Activated naive CD8-positive, alpha-beta T cell treated with anti-CD3 and anti-CD28 coated beads, Interleukin-2, amount 50 U/mL, for 16 hours (primary cell): Measurements from ENCODE around the gene CTU2.
A peak's percentile ranks its signal among the peaks of the same experiment; 100 is the strongest.

Experiments used
- DNase-seq: peaks from one replicate; pipeline ENCODE4 v3.0.0-alpha.2; 2020; ENCODE audit warnings: low read depth, low spot score

CTU2 gene

GRCh38 chr16:88743693-88744576, 37.6 kb downstream of the CTU2 start:
- peak; percentile 58 for DNase-seq

GRCh38 chr16:88744577-88745521, 38.5 kb downstream of the CTU2 start:
- no peak for DNase-seq

- no peak for DNase-seq
Measured at GRCh38 chr16:88746506-88746905, 40.2 kb downstream of the CTU2 start.

GRCh38 chr16:88747588-88748301, 41.4 kb downstream of the CTU2 start:
- no peak for DNase-seq

- no peak for DNase-seq
Measured at GRCh38 chr16:88748364-88748763, 42.1 kb downstream of the CTU2 start.

GRCh38 chr16:88749358-88749757, 43.1 kb downstream of the CTU2 start:
- no peak for DNase-seq

- no peak for DNase-seq
Measured at GRCh38 chr16:88750854-88751253, 44.6 kb downstream of the CTU2 start.

GRCh38 chr16:88752386-88753002, 46.2 kb downstream of the CTU2 start:
- DNase-seq, result no peak

- DNase-seq, result no peak
Measured at GRCh38 chr16:88753191-88753590, 46.9 kb downstream of the CTU2 start.

- no peak for DNase-seq
Measured at GRCh38 chr16:88753602-88754001, 47.3 kb downstream of the CTU2 start.

GRCh38 chr16:88754109-88754911, 48.0 kb downstream of the CTU2 start:
- DNase-seq, result no peak

GRCh38 chr16:88754912-88755744, 48.8 kb downstream of the CTU2 start:
- no peak for DNase-seq

- DNase-seq, result no peak
Measured at GRCh38 chr16:88755745-88756443, 49.6 kb downstream of the CTU2 start.

- DNase-seq, result no peak
Measured at GRCh38 chr16:88758227-88758943, 52.1 kb downstream of the CTU2 start.

- no peak for DNase-seq
Measured at GRCh38 chr16:88758944-88759244, 52.6 kb downstream of the CTU2 start.

GRCh38 chr16:88759245-88759975, 53.1 kb downstream of the CTU2 start:
- DNase-seq, result no peak

- no peak for DNase-seq
Measured at GRCh38 chr16:88759976-88760350, 53.7 kb downstream of the CTU2 start.
